HG03457 (cell line): ENCODE results near the gene OSBPL7.

Experiments
- ATAC-seq: cut with Tn5 transposase; IDR thresholded peaks from one replicate; pipeline ENCODE4 v1.9.1; 2021; ENCODE audit warnings: moderate number of reproducible peaks; ENCODE audit not compliant: unreplicated experiment

OSBPL7 gene

DNA sequence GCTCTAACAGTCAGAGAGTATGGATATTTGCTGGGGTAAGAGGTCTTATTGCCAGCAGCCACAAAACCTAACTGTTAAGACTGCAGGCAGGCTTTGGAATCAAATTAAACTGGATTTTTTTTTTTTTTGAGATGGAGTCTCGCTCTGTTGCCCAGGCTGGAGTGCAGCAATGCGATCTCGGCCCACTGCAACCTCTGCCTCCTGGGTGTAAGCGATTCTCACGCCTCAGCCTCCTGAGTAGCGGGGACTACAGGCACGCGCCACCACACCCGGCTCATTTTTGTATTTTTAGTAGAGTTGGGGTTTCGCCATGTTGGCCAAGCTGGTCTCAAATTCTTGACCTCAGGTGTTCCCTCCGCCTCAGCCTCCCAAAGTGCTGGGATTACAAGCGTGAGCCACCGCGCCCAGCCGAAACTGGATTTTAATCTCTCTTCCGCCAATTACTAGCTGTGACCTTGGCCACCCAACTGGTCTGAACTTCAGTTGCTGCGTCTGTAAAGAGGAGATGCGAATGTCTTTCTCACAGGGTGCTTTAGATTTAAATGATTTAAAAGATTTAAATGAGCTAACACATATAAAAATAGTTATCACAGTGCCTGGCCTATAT, 8.9 kb upstream of the OSBPL7 start:
- no peak for ATAC-seq

DNA sequence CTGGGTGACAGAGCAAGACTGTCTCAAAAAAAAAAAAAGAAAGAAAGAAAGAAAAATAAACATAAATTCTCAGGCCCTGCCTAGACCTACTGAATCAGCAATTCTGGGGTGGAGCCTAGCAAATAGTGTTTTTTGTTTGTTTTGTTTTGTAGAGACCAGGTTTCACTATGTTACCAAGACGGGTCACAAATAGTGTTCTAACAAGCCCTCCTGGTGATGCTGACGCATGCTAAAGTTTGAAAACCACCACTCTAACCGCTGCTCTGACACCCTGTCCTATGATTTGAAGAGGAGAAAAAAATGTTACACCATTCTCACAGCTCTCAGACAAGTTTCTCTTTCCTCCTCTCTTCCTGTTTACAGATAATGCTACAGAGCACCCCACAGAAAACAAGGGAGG, 8.3 kb upstream of the OSBPL7 start:
- ATAC-seq: no peak

DNA sequence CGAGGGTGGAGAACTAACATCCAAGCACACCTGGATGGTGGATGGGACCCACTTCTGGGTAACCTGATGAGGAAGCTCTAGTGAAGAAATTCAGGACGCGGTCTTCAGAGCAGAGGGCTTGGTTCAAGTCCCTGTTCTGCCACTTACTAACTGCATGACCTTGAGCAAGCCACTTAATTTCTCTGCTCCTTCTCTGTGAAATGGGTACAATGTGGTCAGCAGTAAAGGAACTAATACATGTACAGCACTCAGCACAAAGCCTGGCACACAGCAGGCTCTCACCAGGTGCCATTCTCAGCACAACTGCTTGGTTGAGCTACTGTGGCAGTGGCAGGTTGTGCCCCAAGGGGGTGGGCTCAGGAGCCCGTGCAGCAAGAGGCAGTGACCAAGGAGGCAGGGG, 1.9 kb upstream of the OSBPL7 start:
- no peak for ATAC-seq

DNA sequence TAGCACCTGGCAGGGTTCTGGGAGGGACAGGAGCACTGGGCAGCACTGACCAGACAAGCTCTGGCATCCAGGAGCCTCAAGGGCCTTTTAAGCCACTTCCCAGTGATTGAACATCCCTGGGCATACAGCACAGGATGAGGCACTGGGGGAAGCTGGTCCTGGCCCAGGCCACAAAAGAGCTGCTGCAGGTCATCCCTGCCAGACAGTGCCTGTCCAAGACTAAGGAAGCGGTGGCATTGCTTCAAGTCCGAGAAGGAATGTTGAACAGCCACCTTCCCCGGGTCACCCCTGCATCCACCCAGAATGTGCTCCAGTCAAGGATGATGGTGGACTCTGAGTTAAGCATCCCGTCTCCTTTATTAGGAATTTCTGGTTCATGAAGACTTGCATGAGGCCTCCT, 1.2 kb upstream of the OSBPL7 start:
- ATAC-seq: no peak

DNA sequence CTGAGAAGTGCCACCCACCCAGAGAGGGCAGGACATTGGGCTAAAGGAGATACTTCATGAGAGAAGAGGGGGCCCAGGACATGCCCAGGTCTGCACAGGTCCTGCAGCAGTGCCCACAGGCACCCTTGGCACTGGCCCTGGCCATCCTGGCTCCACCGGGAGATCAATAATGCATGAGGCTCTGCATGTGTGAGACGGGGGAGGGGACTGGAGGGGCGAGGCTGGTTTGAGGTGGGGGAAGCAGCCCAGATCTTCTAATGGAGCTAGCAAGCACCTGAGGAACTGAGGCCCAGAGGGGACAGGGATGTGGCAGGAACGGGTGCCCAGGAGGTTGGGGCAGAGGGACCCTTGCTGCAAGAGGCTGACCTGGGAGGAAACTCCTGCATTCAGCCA, 567 bp downstream of the OSBPL7 start:
- no peak for ATAC-seq

DNA sequence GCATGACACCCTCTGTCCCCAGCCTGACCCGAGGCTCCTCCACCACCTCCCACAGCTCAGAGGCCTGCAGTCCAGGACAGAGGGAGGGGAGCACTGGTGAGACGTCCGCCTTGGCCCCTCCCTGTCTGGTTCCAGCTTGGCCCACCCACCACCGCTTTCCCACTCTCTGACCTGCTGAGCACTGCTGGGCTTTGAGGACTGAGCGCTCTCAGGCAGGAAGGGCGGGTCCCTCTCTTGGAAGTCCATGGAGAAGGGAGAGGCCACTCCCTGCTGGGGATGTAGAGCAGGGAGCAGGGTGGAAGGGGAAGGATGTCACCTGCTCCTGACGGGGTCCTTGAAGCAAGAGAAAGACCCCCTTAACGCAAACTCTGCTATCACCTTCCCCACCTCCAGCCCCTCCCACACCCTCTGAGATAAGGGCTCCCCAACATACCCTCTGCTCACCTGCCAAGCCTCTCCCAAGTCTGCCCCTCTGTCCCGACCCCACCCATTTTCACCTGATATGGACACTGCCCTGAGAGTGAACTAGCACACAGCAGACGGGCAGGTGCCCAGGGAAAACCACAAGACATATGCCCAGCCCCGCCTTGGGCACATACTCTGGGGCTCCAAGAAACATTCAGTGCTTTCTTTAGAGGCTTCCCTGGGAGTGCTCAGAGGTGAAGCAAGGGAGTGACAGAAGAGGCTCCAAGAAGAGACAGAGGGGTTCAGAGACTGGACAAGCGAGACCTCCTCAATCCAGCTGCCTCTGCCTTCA, 1.4 kb downstream of the OSBPL7 start:
- no peak for ATAC-seq

DNA sequence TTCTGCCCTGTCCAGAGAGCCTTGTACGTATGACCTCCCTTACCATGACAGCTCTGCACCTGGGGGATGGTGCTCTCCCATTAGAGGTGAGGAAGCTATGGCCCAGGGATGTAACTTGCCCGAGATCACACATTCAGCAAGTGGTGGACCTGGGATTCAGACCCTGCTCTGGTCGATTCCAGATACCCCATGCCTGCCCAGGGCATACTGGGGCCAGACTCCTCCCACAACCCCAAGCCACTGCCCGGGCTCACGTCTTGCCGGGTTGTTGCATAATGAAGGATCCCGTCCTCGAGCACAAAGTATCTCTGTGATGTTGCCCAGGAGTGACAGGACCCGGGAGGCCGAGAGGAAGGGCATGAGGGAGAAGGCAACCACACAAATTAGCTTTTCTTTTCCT, 2.1 kb downstream of the OSBPL7 start:
- no peak for ATAC-seq

DNA sequence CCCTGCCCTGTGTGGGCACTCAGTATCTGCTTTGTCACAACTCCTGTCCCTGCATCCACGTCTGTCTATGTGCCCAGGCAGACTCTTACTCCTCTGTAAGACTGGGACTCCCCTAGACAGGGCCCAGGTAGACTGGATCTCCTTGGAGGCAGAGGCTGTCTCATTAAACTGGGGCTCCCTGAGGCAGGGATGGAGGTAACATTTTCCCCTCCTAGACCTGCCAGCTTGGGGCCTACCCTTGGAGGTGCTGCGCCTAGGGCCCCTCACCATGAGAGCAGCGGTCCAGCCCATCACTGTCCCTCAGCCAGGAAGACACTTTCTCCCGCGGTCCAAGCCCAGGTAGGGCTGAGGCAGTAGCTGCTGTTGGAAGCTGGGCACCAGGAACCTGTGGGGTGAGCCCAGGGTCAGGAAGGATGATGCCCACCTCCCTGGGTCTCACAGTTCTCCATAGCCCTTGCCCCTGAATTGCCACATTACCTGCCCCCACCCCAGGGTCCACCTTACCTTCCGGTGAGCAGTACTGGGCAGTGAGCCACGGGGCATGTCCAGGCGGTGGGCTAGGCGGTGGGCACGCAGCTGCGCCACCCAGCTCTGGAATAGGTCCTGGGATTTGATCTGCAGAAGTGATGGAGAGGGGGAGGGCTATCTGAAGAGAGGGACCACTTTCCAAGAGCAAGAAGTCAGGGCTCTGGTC, 3.4 kb downstream of the OSBPL7 start:
- no peak for ATAC-seq

DNA sequence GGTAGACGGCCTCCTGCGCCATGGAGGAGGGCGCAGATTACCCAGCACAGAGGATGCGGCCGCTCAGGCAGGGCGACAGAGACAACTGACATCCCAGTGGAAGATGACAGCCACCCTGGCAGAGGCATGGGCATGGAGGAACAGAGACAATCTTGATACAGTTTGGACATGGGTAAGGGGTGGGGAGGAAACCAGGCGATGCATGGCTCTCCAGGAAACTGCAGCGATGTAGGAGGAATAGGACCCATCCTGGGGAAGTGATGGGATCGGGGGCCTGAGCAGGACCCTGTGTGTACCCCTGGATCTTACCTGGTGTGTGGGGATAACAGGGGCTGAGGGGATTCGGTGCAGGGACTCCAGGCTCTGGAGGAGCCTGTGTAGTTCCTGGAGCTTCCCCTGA, 4.6 kb downstream of the OSBPL7 start:
- no peak for ATAC-seq

DNA sequence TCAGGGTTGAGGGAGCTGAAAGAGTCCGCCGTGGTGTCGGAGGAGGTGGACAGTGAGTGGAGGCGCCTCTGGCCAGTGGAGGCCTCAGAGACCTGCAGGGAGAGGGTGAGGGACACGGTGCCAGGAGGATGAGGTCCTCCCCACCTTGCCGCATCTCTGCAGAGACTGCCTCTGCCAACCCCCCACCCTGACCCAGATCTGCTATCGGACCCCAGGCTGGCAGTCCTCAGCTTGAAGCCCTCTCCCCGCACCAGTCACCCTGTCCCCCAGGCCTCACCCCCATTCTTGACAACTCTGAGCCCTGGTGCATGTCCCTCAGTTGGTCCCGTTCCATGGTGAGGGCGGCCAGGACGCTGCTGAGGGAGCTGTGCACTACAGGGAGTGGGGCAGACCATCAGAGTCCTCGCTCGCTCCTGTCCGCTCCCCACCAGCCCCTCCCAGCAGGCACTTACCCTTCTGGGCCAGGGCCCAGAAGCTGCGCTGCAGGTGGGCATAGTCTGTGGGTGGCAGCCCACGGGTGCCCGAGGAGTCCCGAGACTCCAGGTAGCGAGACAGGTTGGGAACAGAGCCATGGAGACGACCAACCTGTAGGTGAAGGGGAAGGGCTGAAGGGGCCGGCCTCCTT, 5.4 kb downstream of the OSBPL7 start:
- no peak for ATAC-seq

DNA sequence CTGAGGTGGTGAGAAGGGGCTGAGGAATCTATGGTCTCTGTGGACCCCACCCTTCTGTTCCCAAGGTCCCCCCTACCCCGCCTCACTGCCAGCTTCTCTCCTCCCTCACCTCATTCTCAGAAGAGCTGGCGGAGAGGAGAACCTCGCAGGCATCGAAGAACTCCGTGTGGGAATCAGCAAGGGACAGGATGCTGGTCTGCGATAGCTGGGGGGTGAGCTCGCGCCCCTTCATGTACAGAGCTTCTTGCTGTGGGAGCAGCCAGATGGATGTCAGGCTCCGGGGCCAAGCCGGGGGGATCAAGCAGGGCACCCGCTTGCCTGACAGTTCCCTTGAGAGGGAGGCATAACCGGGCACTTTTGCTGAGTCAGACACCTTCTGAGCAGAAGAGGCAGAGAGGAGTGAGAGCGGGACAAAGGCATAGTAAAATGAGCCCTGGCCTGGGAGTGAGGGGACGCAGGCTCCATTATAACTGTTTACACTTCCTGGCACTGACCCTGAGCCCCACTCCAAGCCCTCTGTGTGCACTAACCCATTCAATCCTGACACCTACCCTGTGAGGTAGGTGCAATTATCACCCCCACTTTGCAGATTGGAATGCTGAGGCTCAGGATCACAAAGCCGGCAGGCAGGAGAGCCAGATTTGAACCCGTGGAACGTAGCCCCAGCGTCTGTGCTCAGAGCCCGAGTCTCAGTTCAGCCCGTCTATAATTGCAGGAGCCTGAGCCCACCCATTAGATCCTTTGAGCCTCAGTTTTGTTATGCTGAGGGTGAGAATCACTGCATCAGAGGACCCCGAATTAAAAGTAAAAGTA, 6.3 kb downstream of the OSBPL7 start:
- no peak for ATAC-seq

DNA sequence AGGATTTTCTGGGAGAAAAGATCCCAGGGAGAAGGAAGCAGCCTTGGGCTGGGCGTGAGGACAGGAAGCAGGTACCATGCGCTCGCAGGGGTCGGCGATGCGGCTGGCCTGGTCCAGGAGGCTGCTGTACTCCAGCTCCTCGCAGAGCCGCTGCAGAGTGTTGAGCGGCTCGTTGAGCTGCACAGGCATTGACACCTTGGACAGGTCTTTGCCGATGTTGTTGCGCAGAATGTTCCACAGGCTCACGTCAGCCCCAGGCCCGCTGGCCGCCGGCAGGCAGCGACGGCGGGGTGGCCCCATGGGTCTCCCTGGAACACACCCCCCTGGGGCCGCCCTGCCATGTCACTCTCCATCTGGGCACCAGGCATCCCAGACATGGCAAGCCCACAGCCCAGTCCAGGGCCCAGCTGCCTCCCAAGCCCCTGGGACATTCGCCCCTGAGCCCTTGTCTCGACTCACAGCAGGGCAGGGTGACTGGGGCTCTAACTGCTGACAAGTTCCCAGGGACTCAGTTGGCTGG, 8.0 kb downstream of the OSBPL7 start:
- ATAC-seq: no peak

DNA sequence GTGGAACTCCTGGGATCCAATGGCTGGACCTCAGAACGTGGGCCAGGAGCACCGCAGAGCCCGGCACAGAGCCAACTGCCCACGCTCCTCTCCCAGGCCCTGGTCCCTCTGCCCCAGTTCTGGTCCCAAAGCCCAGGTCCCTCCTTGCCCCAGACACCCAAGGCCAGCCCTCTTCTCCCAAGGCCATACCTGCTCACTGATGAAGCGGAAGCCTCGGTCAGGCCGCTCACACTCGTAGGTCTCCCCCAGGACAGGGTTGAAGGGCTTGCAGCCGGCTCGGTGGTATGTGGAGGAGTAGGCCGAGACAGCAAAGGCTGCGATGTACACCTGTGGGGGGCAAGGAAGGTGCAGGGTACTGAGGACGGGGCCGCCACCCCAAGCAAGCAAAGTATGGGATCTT, 8.5 kb downstream of the OSBPL7 start:
- ATAC-seq: no peak

DNA sequence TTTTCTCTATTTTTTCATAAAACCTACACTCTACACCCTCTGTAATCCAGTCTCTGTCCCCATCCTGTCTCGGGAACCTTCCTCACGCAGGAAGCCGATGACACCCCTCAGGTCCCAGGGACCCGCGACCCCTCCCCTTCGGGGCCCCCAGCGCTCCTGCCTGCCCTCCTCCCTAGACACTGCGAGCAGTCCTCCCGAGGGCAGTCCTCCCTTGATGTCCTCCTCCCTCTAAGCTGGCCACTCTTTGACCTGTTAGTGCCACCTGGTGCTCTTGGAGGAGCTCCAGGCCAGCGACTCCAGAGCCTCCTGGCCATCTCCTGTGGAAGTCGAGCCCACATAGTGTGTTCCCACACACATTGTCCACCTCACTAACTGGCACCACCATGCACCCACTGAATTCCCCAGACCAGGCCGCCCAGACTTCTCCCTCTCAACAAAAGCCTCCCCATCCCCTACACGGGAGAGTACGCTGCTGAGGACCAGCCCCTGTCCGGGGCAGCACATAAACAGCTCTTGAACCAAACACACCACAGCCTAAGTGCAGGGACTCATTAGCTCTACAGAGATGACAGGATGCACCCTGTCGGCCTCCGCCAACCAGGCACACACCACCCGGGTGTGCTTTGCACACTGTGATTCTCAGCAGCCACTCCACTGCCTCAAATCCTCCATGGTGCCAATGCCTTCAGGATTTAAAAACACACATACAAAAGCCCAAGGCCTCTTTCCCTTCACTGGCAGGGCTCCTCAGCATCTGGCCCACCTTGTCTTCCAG, 9.3 kb downstream of the OSBPL7 start:
- no peak for ATAC-seq

DNA sequence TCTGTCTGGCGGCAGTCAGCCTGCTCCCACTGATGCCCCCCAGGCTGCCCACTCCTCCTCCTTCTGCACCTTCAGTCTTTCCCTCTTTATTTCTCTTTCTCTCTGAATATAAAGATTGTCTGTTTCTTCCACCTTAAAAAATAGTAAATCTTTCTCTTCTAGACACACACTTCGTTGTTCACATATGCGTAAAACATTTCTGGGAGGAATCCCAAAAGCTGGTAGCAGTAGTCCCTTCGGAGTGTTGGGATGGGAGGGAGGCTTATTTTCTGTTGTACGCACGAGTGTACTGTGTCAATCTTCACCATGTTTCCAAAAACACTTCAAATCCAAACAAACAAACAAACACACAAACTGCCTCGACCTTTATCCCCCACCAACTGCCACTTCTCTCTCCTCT, 9.9 kb downstream of the OSBPL7 start:
- ATAC-seq: no peak

DNA sequence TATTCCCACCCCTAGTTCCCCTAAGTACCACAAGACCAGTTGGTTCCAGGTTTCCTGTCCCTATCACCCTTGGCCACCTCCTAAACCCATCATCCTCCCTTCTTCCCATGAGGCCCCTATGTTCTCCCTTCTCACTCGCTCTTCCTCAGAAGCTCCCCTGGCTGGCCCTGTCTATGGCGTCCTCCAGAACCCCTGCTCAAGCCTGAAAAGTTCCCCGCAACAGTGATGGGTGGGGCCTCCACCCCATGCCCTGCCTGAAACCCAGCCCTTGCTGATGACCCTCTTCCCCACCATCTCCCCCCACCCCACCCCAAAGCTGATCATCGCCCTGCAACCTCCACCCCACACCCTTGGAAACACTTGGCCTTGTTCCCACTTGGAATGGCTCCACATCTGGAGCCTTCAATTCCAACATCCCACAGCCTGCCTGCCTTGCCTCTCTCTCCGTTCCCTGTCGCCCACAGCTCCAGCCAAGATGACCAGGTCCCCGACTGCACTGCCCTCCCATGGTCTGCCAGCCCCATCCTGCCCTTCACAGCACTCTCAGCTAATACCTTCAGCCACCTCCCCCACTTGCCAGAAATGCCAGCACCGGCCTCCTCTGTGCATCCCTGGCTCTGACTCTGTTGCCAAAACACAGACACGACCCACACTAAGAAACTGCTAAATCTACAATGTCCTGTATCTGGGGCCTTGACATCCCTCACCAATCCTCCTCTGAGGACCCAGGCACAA, 10.5 kb downstream of the OSBPL7 start:
- ATAC-seq: no peak

DNA sequence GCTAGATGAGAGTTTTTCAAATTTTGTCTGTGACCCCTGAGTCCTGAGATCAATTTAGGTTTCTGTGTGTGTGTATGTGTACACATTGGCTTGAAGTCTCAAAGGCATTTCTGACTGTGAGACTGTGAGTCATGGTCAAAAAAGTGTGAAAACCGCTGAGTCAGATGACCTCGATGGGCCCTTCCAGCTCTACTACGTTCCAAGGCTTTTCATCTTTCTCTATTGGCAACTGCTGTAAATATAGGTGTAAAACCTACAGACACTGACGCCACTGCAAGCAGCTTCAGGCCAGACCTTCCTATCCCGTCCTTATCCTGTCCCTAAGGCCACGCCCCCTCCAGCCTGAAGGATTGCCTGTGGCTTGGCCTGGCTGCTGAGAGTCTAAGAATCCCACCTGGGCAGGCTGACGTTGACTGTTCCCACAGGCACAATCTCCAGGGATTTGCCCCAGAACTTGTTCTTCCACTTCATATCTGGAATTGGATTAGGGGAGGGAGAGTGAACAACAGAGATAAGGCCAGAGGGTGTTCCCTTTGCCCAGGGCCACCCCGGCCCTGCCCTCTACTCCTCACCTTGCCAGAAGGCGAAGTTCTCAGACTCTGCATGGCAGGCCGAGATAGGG, 11.3 kb downstream of the OSBPL7 start:
- no peak for ATAC-seq

DNA sequence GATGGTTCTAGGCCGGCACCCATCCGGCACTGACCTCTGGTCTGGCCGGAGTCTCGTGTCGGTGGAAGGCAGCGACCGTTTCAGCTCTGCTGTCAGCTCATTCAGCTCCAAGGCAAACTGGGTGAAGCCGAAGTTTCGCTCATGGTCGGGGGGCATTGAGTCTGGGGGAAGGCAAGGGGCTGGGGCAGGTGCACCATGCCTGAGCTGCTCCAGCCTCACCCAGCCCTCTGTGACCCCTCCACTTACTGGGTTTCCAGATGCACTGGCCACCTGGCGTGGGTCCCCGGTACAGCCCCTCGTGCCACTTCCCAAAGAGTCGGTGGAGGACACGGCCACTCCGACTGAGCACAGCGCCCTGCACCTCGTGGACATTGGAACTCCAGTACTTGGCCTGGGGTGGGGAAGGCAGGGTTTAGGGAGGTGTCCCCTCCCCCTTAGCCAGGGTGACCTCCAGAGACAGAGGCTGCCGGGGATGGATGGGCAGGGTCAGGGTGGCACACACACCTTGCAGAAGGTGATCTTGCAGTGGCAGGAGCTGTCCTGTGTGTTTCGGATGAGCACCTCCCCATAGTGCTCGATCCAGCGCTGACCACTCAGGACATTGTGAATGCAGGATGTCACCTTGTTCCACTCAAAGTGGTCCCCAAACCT, 12.6 kb downstream of the OSBPL7 start:
- ATAC-seq: no peak
